HEK293 (cell line): Measurements from ENCODE around the gene COQ7.

Experiments used
- CTCF ChIA-PET: fragments of 350-600 bp; formaldehyde crosslinking; extraction: SDS; loops from one replicate; lab custom pipeline; 2021; ENCODE audit warnings: antibody characterized with exemption; lab: Yijun Ruan, JAX
- POLR2A ChIA-PET: fragments of 300-600 bp; formaldehyde crosslinking; extraction: SDS; loops from one replicate; lab custom pipeline; 2020; ENCODE audit warnings: antibody characterized with exemption, inconsistent platforms; lab: Yijun Ruan, JAX
- H3K27ac ChIP-seq: fragments of 200-500 bp; sonication (Bioruptor generic); 2 replicates; pipeline ENCODE4 v1.5.1; 2014; ENCODE audit warnings: low read depth, low read length, control low read depth, inconsistent platforms; ENCODE audit errors: extremely low read depth
- H3K36me3 ChIP-seq, 2 experiments: fragments of 200-500 bp in 1 of 2; sonication (Bioruptor generic) in 1 of 2; 1 replicate in 1 of 2; 2 replicates in 1 of 2; pipeline ENCODE4 v1.5.1; 2014 to 2017; ENCODE audit warnings: inconsistent platforms in 2 of 2, low read length in 2 of 2; ENCODE audit not compliant: control insufficient read depth in 2 of 2, insufficient read depth in 1 of 2
- H3K4me1 ChIP-seq: fragments of 200-500 bp; sonication (Bioruptor generic); 2 replicates; pipeline ENCODE4 v1.5.1; 2014; ENCODE audit warnings: mild to moderate bottlenecking, low read length, inconsistent platforms; ENCODE audit not compliant: control insufficient read depth, insufficient read depth
- H3K4me3 ChIP-seq: 2 replicates; pipeline ENCODE4 v1.5.1; 2011; ENCODE audit warnings: low read depth, mild to moderate bottlenecking, control low read depth, low read length, moderate library complexity
- H3K9me3 ChIP-seq: fragments of 200-500 bp; sonication (Bioruptor generic); 2 replicates; pipeline ENCODE4 v1.5.1; 2014; ENCODE audit warnings: low read depth, low read length, inconsistent platforms; ENCODE audit not compliant: control insufficient read depth, insufficient read depth
- AEBP2 ChIP-seq: fragments of 450-650 bp; formaldehyde crosslinking; IDR thresholded peaks from 2 replicates; pipeline ENCODE4 v1.5.1; 2016; ENCODE audit warnings: missing biosample characterization, missing genetic modification characterization, borderline replicate concordance
- CTCF ChIP-seq: fragments of 450-650 bp; formaldehyde crosslinking; IDR thresholded peaks from 2 replicates; pipeline ENCODE4 v1.5.1; 2016; ENCODE audit warnings: missing biosample characterization, missing genetic modification characterization
- TSHZ1 ChIP-seq: fragments of 450-650 bp; formaldehyde crosslinking; IDR thresholded peaks from 2 replicates; pipeline ENCODE4 v1.5.1; 2016; ENCODE audit warnings: missing biosample characterization, missing genetic modification characterization, borderline replicate concordance
- ZBTB11 ChIP-seq: fragments of 450-650 bp; formaldehyde crosslinking; conservative IDR thresholded peaks from 2 replicates; pipeline ENCODE4 v1.5.1; 2016; ENCODE audit warnings: low read depth, missing biosample characterization, missing genetic modification characterization
- ZBTB21 ChIP-seq: fragments of 450-650 bp; formaldehyde crosslinking; IDR thresholded peaks from 2 replicates; pipeline ENCODE4 v1.5.1; 2017; ENCODE audit warnings: missing biosample characterization, missing genetic modification characterization
- ZNF133 ChIP-seq: fragments of 450-650 bp; formaldehyde crosslinking; IDR thresholded peaks from 2 replicates; pipeline ENCODE4 v1.5.1; 2016; ENCODE audit warnings: missing biosample characterization, missing genetic modification characterization
- ZNF140 ChIP-seq: fragments of 450-650 bp; formaldehyde crosslinking; IDR thresholded peaks from 2 replicates; pipeline ENCODE4 v1.5.1; 2016; ENCODE audit warnings: missing biosample characterization, missing genetic modification characterization
- ZNF174 ChIP-seq: fragments of 450-650 bp; formaldehyde crosslinking; IDR thresholded peaks from 2 replicates; pipeline ENCODE4 v1.5.0; 2017; ENCODE audit warnings: missing biosample characterization, mild to moderate bottlenecking, missing genetic modification characterization
- ZNF266 ChIP-seq: fragments of 450-650 bp; formaldehyde crosslinking; IDR thresholded peaks from 2 replicates; pipeline ENCODE4 v1.5.1; 2016; ENCODE audit warnings: missing biosample characterization, missing genetic modification characterization, low read depth
- ZNF354C ChIP-seq: fragments of 450-650 bp; formaldehyde crosslinking; IDR thresholded peaks from 2 replicates; pipeline ENCODE4 v1.5.1; 2016; ENCODE audit warnings: missing biosample characterization, missing genetic modification characterization, low read depth, borderline replicate concordance
- ZNF366 ChIP-seq: fragments of 450-650 bp; formaldehyde crosslinking; conservative IDR thresholded peaks from 2 replicates; pipeline ENCODE4 v1.5.1; 2016; ENCODE audit warnings: missing biosample characterization, missing genetic modification characterization
- ZNF394 ChIP-seq: fragments of 450-650 bp; formaldehyde crosslinking; IDR thresholded peaks from 2 replicates; pipeline ENCODE4 v1.5.1; 2016; ENCODE audit warnings: missing biosample characterization, missing genetic modification characterization, mild to moderate bottlenecking, moderate library complexity, borderline replicate concordance
- ZNF426 ChIP-seq: fragments of 450-650 bp; formaldehyde crosslinking; IDR thresholded peaks from 2 replicates; pipeline ENCODE4 v1.5.1; 2017; ENCODE audit warnings: missing biosample characterization, missing genetic modification characterization, mild to moderate bottlenecking, inconsistent platforms, moderate library complexity
- ZNF510 ChIP-seq: fragments of 450-650 bp; formaldehyde crosslinking; IDR thresholded peaks from 2 replicates; pipeline ENCODE4 v1.5.1; 2018; ENCODE audit warnings: mild to moderate bottlenecking, missing genetic modification characterization, missing biosample characterization; ENCODE audit not compliant: insufficient replicate concordance
- ZNF560 ChIP-seq: fragments of 450-650 bp; formaldehyde crosslinking; IDR thresholded peaks from 2 replicates; pipeline ENCODE4 v1.5.1; 2017; ENCODE audit warnings: missing biosample characterization, missing genetic modification characterization, borderline replicate concordance
- ZNF623 ChIP-seq: fragments of 450-650 bp; formaldehyde crosslinking; IDR thresholded peaks from 2 replicates; pipeline ENCODE4 v1.5.1; 2016; ENCODE audit warnings: missing biosample characterization, missing genetic modification characterization
- ZNF664 ChIP-seq: fragments of 450-650 bp; formaldehyde crosslinking; IDR thresholded peaks from 2 replicates; pipeline ENCODE4 v1.5.1; 2016; ENCODE audit warnings: missing biosample characterization, missing genetic modification characterization
- ZNF791 ChIP-seq: fragments of 450-650 bp; formaldehyde crosslinking; IDR thresholded peaks from 2 replicates; pipeline ENCODE4 v1.5.1; 2016; ENCODE audit warnings: missing biosample characterization, missing genetic modification characterization
- ZXDB ChIP-seq: fragments of 450-650 bp; formaldehyde crosslinking; IDR thresholded peaks from 2 replicates; pipeline ENCODE4 v1.5.1; 2016; ENCODE audit warnings: missing biosample characterization, missing genetic modification characterization

The COQ7 gene

GRCh38 chr16:19067349-19068236 lies at the start of gene COQ7 (continued):
- TF ChIP-seq TSHZ1 (tag by site-specific recombination): no peak; the same call in 1 of the 2 replicates
- peak; percentile 74 for TF ChIP-seq ZBTB11 (tag by site-specific recombination)
- TF ChIP-seq CTCF (tag by site-specific recombination): peak; percentile 15
- peak; percentile 100 for TF ChIP-seq ZBTB21 (tag by site-specific recombination)

GRCh38 chr16:19020689-19021088 lies 46.7 kb upstream of the COQ7 start:
- no peak overlapping the region for H3K27ac ChIP-seq
- H3K4me3 ChIP-seq: no peak overlapping the region
- H3K36me3 ChIP-seq: peaks cover 0 to 35% of the 10 kb centered on the region in 2 experiments; a peak in 2 of 3 replicates
- ChIA-PET POLR2A (no interaction called here), CTCF (interaction anchor here (1.5 to 1.6 kb wide), 2 partner anchors 9 to 12 kb away, joined by 4 read pairs; no protein-coding TSS in a partner anchor)
- H3K9me3 ChIP-seq: no peaks in the 10 kb centered on the region
- no peaks in the 10 kb centered on the region for H3K4me1 ChIP-seq
- TF ChIP-seq ZNF133 (tag by site-specific recombination): no peak
- peak; percentile 84; the same call in 1 of the 2 replicates for TF ChIP-seq ZNF394
- peak; percentile 86 for TF ChIP-seq ZNF140 (tag by site-specific recombination)
- 0 out of 2 replicates have a peak, but pooled peaks have one; percentile 28 for TF ChIP-seq ZNF791 (tag by site-specific recombination)
- peak; percentile 44 for TF ChIP-seq ZNF510 (tag by site-specific recombination)
- peak; percentile 70 for TF ChIP-seq ZBTB11 (tag by site-specific recombination)
- TF ChIP-seq ZNF266 (tag by site-specific recombination): peak; percentile 73
- TF ChIP-seq ZNF623 (tag by site-specific recombination): peak; percentile 72
- TF ChIP-seq ZNF366 (tag by site-specific recombination): no peak
- TF ChIP-seq ZNF560 (tag by site-specific recombination): peak; percentile 55; the same call in 1 of the 2 replicates
- TF ChIP-seq ZXDB (tag by site-specific recombination): 0 out of 2 replicates have a peak, but pooled peaks have one; percentile 29
- peak; percentile 74 for TF ChIP-seq ZNF426 (tag by site-specific recombination)
- peak; percentile 48; the same call in 1 of the 2 replicates for TF ChIP-seq AEBP2 (tag by site-specific recombination)
- TF ChIP-seq ZNF174 (tag by site-specific recombination): no peak
- TF ChIP-seq ZBTB21 (tag by site-specific recombination): 0 out of 2 replicates have a peak, but pooled peaks have one; percentile 20
- 0 out of 2 replicates have a peak, but pooled peaks have one; percentile 77 for TF ChIP-seq ZNF354C
- TF ChIP-seq ZNF664 (tag by site-specific recombination): 0 out of 2 replicates have a peak, but pooled peaks have one; percentile 20
